GM18502 (cell line): ENCODE results near the gene CCL27.
"Not testable (repeated sequence)": the region's sequence is repeated elsewhere in the genome, so short reads cannot be mapped to it uniquely, and the experiment has no call there.

Experiments used
- ATAC-seq: cut with Tn5 transposase; IDR thresholded peaks from one replicate; pipeline ENCODE4 v1.9.1; 2021; ENCODE audit warnings: mild to moderate bottlenecking; ENCODE audit not compliant: unreplicated experiment, poor library complexity

CCL27 gene

GRCh38 chr9:34652602-34653000 lies 9.9 kb downstream of the CCL27 start:
- ATAC-seq = no peak

GRCh38 chr9:34651876-34652601 lies 10.4 kb downstream of the CCL27 start, which contains the start of gene IL11RA:
IL11RA (plus strand) TSS chr9:34652185; CDS start chr9:34655218, 3,033 bp downstream.
- no peak for ATAC-seq

- no peak for ATAC-seq
These were observed 11.1 kb downstream of the CCL27 start for GRCh38 chr9:34651321-34651720.

- ATAC-seq = no peak
These were observed 11.6 kb downstream of the CCL27 start for GRCh38 chr9:34650816-34651215.

GRCh38 chr9:34648673-34649072 lies 13.8 kb downstream of the CCL27 start:
- no peak for ATAC-seq

- ATAC-seq = no peak
These were observed 14.8 kb downstream of the CCL27 start for GRCh38 chr9:34647651-34648050.

GRCh38 chr9:34647084-34647403 lies 15.4 kb downstream of the CCL27 start:
- ATAC-seq = no peak

GRCh38 chr9:34646211-34647083 lies 16.0 kb downstream of the CCL27 start, which contains the start of gene GALT:
GALT (plus strand) TSS chr9:34646675; CDS start chr9:34646705, 30 bp downstream.
- peak; percentile 88 for ATAC-seq

- no peak for ATAC-seq
These were observed 17.6 kb downstream of the CCL27 start for GRCh38 chr9:34644766-34645314.

GRCh38 chr9:34642679-34643078 lies 19.8 kb downstream of the CCL27 start:
- ATAC-seq = no peak

GRCh38 chr9:34639322-34639721 lies 23.1 kb downstream of the CCL27 start:
- not testable (repeated sequence) for ATAC-seq

GRCh38 chr9:34638138-34638445 lies 24.4 kb downstream of the CCL27 start:
- no peak for ATAC-seq

GRCh38 chr9:34637356-34638137 lies 24.9 kb downstream of the CCL27 start, which contains the start of gene SIGMAR1:
SIGMAR1 (minus strand) TSS chr9:34637787; CDS start chr9:34637697, 90 bp downstream.
- peak; percentile 93 for ATAC-seq

- ATAC-seq = no peak
These were observed 25.6 kb downstream of the CCL27 start for GRCh38 chr9:34636791-34637355.

- no peak for ATAC-seq
These were observed 26.9 kb downstream of the CCL27 start for GRCh38 chr9:34635556-34635955.

GRCh38 chr9:34634551-34635248 lies 27.8 kb downstream of the CCL27 start:
- no peak for ATAC-seq

GRCh38 chr9:34633851-34634550 lies 28.5 kb downstream of the CCL27 start:
- no peak for ATAC-seq

- no peak for ATAC-seq
These were observed 29.3 kb downstream of the CCL27 start for GRCh38 chr9:34633166-34633565.
